OCI-LY7 (cell line): ENCODE results near the gene SRI.

Source experiments
- CTCF ChIP-seq: fragments of 200-600 bp; sonication (generic); conservative IDR thresholded peaks from 2 replicates; pipeline ENCODE4 v1.5.1; 2014; ENCODE audit warnings: mild to moderate bottlenecking, antibody characterized with exemption, low read length, moderate library complexity, mixed read lengths
- EZH2phosphoT487 ChIP-seq: fragments of 200-600 bp; sonication (generic); IDR thresholded peaks from 2 replicates; pipeline ENCODE4 v1.6.1; 2018; ENCODE audit warnings: low read depth, borderline replicate concordance, mild to moderate bottlenecking, mixed run types, antibody characterized with exemption, low read length, moderate library complexity, mixed read lengths

- TF ChIP-seq CTCF (no peak), EZH2phosphoT487 (no peak)
Measured at GRCh38 chr7:88229302-88229995, 9.6 kb upstream of the SRI start.
